ENCODE data around the gene MCF2L. TPM values are rescaled to one million over a fixed set of nuclear protein-coding genes. Genes with fewer than 3 reads are reported as not detected.

The MCF2L gene
- total RNA-seq, 2 experiments from 2014 or later, result 2.8 to 16.4 TPM

DNA sequence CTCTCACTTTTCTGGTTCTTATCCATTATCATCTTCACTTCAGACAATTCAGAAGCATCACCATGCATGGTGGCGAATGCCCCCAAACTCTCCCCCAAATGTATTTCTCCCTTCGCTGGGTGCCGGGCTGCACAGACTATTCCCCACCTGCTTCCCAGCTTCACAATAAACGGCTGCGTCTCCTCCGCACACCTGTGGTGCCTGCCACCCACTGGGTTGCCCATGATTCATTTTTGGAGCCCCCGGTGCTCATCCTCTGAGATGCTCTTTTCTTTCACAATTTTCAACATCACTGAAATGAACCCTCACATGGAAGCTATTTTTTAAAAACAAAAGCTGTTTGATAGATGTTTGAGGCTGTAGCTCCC, 150.8 kb downstream of the MCF2L start:
- intact Hi-C loops (cut with micrococcal nuclease; ENCODE audit: unreplicated experiment), result no loop called here
- Histone ChIP-seq H3K4me3 (ENCODE audit: low read depth, low read length, poor library complexity, severe bottlenecking) (no peak overlapping the region), H3K79me2 (ENCODE audit: insufficient read depth, low read depth, low read length) (no peaks in the 10 kb centered on the region)

DNA sequence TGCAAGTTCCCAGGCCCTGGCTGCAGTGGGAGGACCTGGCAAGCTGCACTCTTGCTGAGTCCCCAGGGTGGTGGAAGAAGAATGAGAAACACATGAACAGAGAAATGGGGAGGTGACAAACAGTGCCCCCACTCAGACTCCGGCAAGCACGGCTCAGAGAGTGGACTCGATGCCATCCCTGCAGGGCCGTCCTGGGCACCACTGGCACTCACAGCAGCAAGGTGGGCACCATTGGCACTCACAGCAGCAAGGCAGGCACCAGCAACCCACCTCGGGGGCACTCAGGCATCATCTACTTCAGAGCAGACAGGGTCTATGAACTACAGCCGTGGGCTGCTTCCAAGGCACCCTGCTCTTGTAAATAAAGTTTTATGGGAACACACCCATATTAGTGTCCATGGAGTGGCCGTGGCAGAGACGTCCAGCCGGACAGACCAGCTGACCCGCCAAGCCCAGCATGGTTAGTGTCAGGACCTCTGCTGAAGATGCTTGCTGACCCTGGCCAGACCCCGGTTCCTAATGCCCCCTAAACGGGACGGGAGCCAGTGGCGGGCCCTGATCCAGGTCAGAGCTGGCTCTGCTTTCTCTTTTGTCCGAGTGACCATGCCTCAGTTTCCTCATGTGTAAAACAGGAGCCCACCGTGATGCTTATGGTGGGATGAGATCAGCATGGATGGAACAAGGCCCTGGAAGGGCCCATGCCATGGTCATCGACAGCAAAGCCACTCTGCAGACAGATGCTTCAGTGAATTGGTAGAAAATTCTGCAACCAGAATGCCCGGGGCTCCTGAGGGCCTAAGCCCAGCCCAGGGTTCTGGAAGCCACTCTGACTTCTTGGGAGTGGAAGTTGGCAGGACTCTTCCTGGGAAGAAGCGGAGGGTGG, 151.5 kb downstream of the MCF2L start:
- no peak for DNase-seq (ENCODE audit: low spot score)
- H3K4me1 ChIP-seq (ENCODE audit: insufficient read depth, low read length, poor library complexity, severe bottlenecking), result no peaks in the 10 kb centered on the region
- no peak overlapping the region for H3K4me2 ChIP-seq (ENCODE audit: low read length)
- no peaks in the 10 kb centered on the region for H3K79me2 ChIP-seq (ENCODE audit: insufficient read depth, low read depth, low read length)
- CTCF ChIA-PET (ENCODE audit: unreplicated experiment), result no interaction called here
- TF ChIP-seq, protein P1, sequence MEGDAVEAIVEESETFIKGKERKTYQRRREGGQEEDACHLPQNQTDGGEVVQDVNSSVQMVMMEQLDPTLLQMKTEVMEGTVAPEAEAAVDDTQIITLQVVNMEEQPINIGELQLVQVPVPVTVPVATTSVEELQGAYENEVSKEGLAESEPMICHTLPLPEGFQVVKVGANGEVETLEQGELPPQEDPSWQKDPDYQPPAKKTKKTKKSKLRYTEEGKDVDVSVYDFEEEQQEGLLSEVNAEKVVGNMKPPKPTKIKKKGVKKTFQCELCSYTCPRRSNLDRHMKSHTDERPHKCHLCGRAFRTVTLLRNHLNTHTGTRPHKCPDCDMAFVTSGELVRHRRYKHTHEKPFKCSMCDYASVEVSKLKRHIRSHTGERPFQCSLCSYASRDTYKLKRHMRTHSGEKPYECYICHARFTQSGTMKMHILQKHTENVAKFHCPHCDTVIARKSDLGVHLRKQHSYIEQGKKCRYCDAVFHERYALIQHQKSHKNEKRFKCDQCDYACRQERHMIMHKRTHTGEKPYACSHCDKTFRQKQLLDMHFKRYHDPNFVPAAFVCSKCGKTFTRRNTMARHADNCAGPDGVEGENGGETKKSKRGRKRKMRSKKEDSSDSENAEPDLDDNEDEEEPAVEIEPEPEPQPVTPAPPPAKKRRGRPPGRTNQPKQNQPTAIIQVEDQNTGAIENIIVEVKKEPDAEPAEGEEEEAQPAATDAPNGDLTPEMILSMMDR (conservative IDR thresholded peaks at IDR 0.05; ENCODE audit: low read length), result no peak
- no peak for TF ChIP-seq EZH2phosphoT487 (IDR thresholded peaks at IDR 0.05; ENCODE audit: borderline replicate concordance, low read depth, low read length)
- POLR2A ChIA-PET, result no interaction called here
- BruUV-seq (replicated peaks), result no TSS peak
- H2AFZ ChIP-seq (ENCODE audit: low read length), result no peak overlapping the region
- no peaks in the 10 kb centered on the region for H3K9me2 ChIP-seq (ENCODE audit: insufficient read depth, low read length)
- intact Hi-C loops (cut with micrococcal nuclease; ENCODE audit: unreplicated experiment), result no loop called here
- no peaks in the 10 kb centered on the region for H3K9me3 ChIP-seq (ENCODE audit: low read length)
- no peaks in the 10 kb centered on the region for H3K36me3 ChIP-seq (ENCODE audit: insufficient read depth, low read length)
- no peak overlapping the region for H3K27ac ChIP-seq (ENCODE audit: low read depth, low read length, poor library complexity, severe bottlenecking)
- no peaks in the 10 kb centered on the region for H4K20me1 ChIP-seq (ENCODE audit: insufficient read depth, low read length)
- no peak overlapping the region for H3K4me3 ChIP-seq (ENCODE audit: low read depth, low read length, poor library complexity, severe bottlenecking)

More for the DNA sequence above, 150.8 kb downstream of the MCF2L start:
- no peaks in the 10 kb centered on the region for H3K9me2 ChIP-seq (ENCODE audit: insufficient read depth, low read length)
- no peak overlapping the region for H3K4me2 ChIP-seq (ENCODE audit: low read length)
- H3K36me3 ChIP-seq (ENCODE audit: insufficient read depth, low read length), result no peaks in the 10 kb centered on the region
- no TSS peak for BruUV-seq (replicated peaks)
- TF ChIP-seq EZH2phosphoT487 (IDR thresholded peaks at IDR 0.05; ENCODE audit: borderline replicate concordance, low read depth, low read length), result no peak
- TF ChIP-seq, protein P1 (conservative IDR thresholded peaks at IDR 0.05; ENCODE audit: low read length), result no peak
- ChIA-PET POLR2A (no interaction called here), CTCF (ENCODE audit: unreplicated experiment) (no interaction called here)
- no peaks in the 10 kb centered on the region for H3K4me1 ChIP-seq (ENCODE audit: insufficient read depth, low read length, poor library complexity, severe bottlenecking)
- H4K20me1 ChIP-seq (ENCODE audit: insufficient read depth, low read length), result no peaks in the 10 kb centered on the region
- no peak overlapping the region for H2AFZ ChIP-seq (ENCODE audit: low read length)
- H3K27ac ChIP-seq (ENCODE audit: low read depth, low read length, poor library complexity, severe bottlenecking), result no peak overlapping the region
- no peaks in the 10 kb centered on the region for H3K9me3 ChIP-seq (ENCODE audit: low read length)
- no peak for DNase-seq (ENCODE audit: low spot score)

DNA sequence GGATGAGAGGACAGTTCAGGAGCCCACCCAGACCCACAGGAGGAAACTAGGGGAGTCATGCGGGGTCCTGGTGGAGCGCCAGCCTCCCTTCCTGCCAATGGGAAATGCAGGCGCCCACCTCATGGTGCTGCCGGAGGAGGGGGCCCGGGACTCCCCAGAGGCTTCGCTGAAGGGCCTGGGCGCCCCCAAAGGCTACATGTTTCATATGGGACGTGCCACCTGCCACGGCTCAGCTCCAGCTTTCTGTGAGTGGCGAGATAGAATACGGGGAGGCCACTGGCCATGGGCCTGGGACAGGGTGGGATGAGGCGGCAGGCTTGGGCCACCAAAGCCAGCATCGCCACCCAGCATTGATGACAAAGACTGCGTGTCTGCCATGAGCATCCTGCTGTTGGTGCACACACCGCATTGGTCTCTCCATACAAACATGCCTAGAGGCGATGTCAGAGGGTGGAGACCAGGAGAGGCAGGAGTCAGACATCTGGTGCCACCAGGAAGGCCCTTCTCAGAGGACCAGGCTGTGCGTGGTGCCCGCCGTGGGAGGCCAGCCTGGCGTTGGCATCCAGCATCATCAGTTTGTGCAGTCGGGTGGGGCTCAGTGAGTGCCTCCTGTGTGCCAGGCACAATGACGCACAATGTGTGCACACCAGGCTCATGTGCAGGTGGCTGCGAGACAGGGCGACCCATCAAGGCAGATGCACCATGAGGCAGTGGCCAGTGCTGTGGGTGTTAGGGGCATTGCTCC, 152.3 kb downstream of the MCF2L start:
- no peak overlapping the region for H2AFZ ChIP-seq (ENCODE audit: low read length)
- ChIA-PET CTCF (ENCODE audit: unreplicated experiment) (no interaction called here), POLR2A (no interaction called here)
- H3K4me1 ChIP-seq (ENCODE audit: insufficient read depth, low read length, poor library complexity, severe bottlenecking), result no peaks in the 10 kb centered on the region
- no TSS peak for BruUV-seq (replicated peaks)
- no peaks in the 10 kb centered on the region for H3K9me3 ChIP-seq (ENCODE audit: low read length)
- H3K9me2 ChIP-seq (ENCODE audit: insufficient read depth, low read length), result no peaks in the 10 kb centered on the region
- TF ChIP-seq, protein P1 (conservative IDR thresholded peaks at IDR 0.05; ENCODE audit: low read length), result no peak
- no peak for TF ChIP-seq EZH2phosphoT487 (IDR thresholded peaks at IDR 0.05; ENCODE audit: borderline replicate concordance, low read depth, low read length)
- no peak overlapping the region for H3K27ac ChIP-seq (ENCODE audit: low read depth, low read length, poor library complexity, severe bottlenecking)
- no peaks in the 10 kb centered on the region for H3K79me2 ChIP-seq (ENCODE audit: insufficient read depth, low read depth, low read length)
- no peak overlapping the region for H3K4me3 ChIP-seq (ENCODE audit: low read depth, low read length, poor library complexity, severe bottlenecking)
- intact Hi-C loops (cut with micrococcal nuclease; ENCODE audit: unreplicated experiment), result no loop called here
- H3K36me3 ChIP-seq (ENCODE audit: insufficient read depth, low read length), result no peaks in the 10 kb centered on the region
- no peaks in the 10 kb centered on the region for H4K20me1 ChIP-seq (ENCODE audit: insufficient read depth, low read length)
- no peak for DNase-seq (ENCODE audit: low spot score)
- no peak overlapping the region for H3K4me2 ChIP-seq (ENCODE audit: low read length)

Measured in OCI-LY7 (cell line).